ENCODE results near the gene TRMT10A. TPM values are rescaled to one million over a fixed set of nuclear protein-coding genes. Genes with fewer than 3 reads are reported as not detected.
"Not testable (repeated sequence)": the region's sequence is repeated elsewhere in the genome, so short reads cannot be mapped to it uniquely, and the experiment has no call there.

Gene TRMT10A
- total RNA-seq, 1 donor from 2014 or later = 44.8 TPM

GRCh38 chr4:99564921-99565320, 1.1 kb upstream of the TRMT10A start:
- DNase-seq (ENCODE audit: low spot score) = no peak

- no peak for DNase-seq (ENCODE audit: low spot score)
Measured at GRCh38 chr4:99552872-99553271, 11.0 kb downstream of the TRMT10A start.

- DNase-seq (ENCODE audit: low spot score) = no peak
Measured at GRCh38 chr4:99540277-99540939, 23.4 kb downstream of the TRMT10A start.

- DNase-seq (ENCODE audit: low spot score) = no peak
Measured at GRCh38 chr4:99537674-99538073, 26.2 kb downstream of the TRMT10A start.

- no peak for DNase-seq (ENCODE audit: low spot score)
Measured at GRCh38 chr4:99536848-99537247, 27.0 kb downstream of the TRMT10A start.

GRCh38 chr4:99536271-99536670, 27.6 kb downstream of the TRMT10A start:
- DNase-seq (ENCODE audit: low spot score) = no peak

GRCh38 chr4:99534699-99535098, 29.1 kb downstream of the TRMT10A start:
- DNase-seq (ENCODE audit: low spot score) = not testable (repeated sequence)

GRCh38 chr4:99529956-99530355, 33.9 kb downstream of the TRMT10A start:
- peak; percentile 65 for DNase-seq (ENCODE audit: low spot score)

- peak; percentile 85 for DNase-seq (ENCODE audit: low spot score)
Measured at GRCh38 chr4:99529228-99529627, 34.6 kb downstream of the TRMT10A start.

GRCh38 chr4:99518601-99519295, 45.1 kb downstream of the TRMT10A start:
- DNase-seq (ENCODE audit: low spot score) = no peak

GRCh38 chr4:99510721-99511120, 53.1 kb downstream of the TRMT10A start, which contains the start of gene C4orf17:
Gene C4orf17, plus strand, starts transcription at chr4:99511021. Its CDS starts 2,061 bp downstream, at chr4:99513082.
- DNase-seq (ENCODE audit: low spot score) = no peak

- DNase-seq (ENCODE audit: low spot score) = no peak
Measured at GRCh38 chr4:99507762-99508161, 56.1 kb downstream of the TRMT10A start.

GRCh38 chr4:99507349-99507748, 56.5 kb downstream of the TRMT10A start:
- DNase-seq (ENCODE audit: low spot score) = no peak

- DNase-seq (ENCODE audit: low spot score) = no peak
Measured at GRCh38 chr4:99506781-99507180, 57.1 kb downstream of the TRMT10A start.

- DNase-seq (ENCODE audit: low spot score) = no peak
Measured at GRCh38 chr4:99504804-99505502, 58.9 kb downstream of the TRMT10A start.

Other genes with a start within 250 kb of the TRMT10A start
- gene ADH1B, start 242.6 kb downstream of the TRMT10A start, total RNA-seq (ENCODE audit: insufficient read depth, low replicate concordance) = 14.4 TPM
- 5.3 TPM for gene ADH1C, start 211.3 kb downstream of the TRMT10A start, total RNA-seq (ENCODE audit: insufficient read depth, low replicate concordance)
- gene ADH7, start 128.7 kb downstream of the TRMT10A start, total RNA-seq (ENCODE audit: insufficient read depth, low replicate concordance) = 2.4 TPM
- gene C4orf17, start 53.0 kb downstream of the TRMT10A start, total RNA-seq (ENCODE audit: insufficient read depth, low replicate concordance) = 2.4 TPM
- gene MTTP, start 10.8 kb upstream of the TRMT10A start, total RNA-seq (ENCODE audit: insufficient read depth, low replicate concordance) = 5.1 TPM
- 2.2 TPM for gene C4orf54, start 93.8 kb upstream of the TRMT10A start, total RNA-seq (ENCODE audit: insufficient read depth, low replicate concordance)

Data from umbilical cord (tissue), 2 donors.